Tibial nerve (tissue), 4 donors: ENCODE results near the gene TTC39A.

Experiments
- CTCF ChIP-seq, 5 experiments: fragments of 200-600 bp in 3 of 5; fragments of 450-650 bp in 2 of 5; sonication (generic) in 3 of 5; IDR thresholded peaks; one replicate each; pipeline ENCODE4 v1.5.1; 2016 to 2019; ENCODE audit warnings: antibody characterized with exemption in 5 of 5, mild to moderate bottlenecking in 3 of 5, moderate library complexity in 2 of 5
- EP300 ChIP-seq, 2 donors: sonication (generic); formaldehyde crosslinking; IDR thresholded peaks; one replicate each; pipeline ENCODE4 v1.6.1; 2017; ENCODE audit warnings: antibody characterized with exemption in 2 of 2, mild to moderate bottlenecking in 1 of 2
- POLR2A ChIP-seq, 2 donors: fragments of 450-650 bp; IDR thresholded peaks; one replicate each; pipeline ENCODE4 v1.6.1; 2017; ENCODE audit warnings: antibody characterized with exemption in 2 of 2, mild to moderate bottlenecking in 2 of 2, moderate library complexity in 2 of 2

- TF ChIP-seq CTCF (IDR thresholded peaks at IDR 0.05) (no peak), POLR2A (IDR thresholded peaks at IDR 0.05) (no peak), EP300 (IDR thresholded peaks at IDR 0.05) (no peak)
These were observed 27.6 kb downstream of the TTC39A start for GRCh38 chr1:51302746-51303145.
